PC-3 (cell line): Measurements from ENCODE around the gene PAPOLA.

Experiments
- CTCF ChIP-seq: fragments of 300-600 bp; sonication (generic); conservative IDR thresholded peaks from 2 replicates; pipeline ENCODE4 v1.5.1; 2017; ENCODE audit warnings: antibody characterized with exemption, low read depth, mild to moderate bottlenecking, low read length
- EZH2 ChIP-seq: fragments of 300-600 bp; sonication (generic); IDR thresholded peaks from one replicate; pipeline ENCODE4 v1.6.1; 2017; ENCODE audit warnings: antibody characterized with exemption, mild to moderate bottlenecking, low read length; ENCODE audit not compliant: unreplicated experiment
- EZH2phosphoT487 ChIP-seq: fragments of 300-600 bp; sonication (generic); IDR thresholded peaks from 2 replicates; pipeline ENCODE4 v1.6.1; 2018; ENCODE audit warnings: mild to moderate bottlenecking, antibody characterized with exemption, low read length, borderline replicate concordance

GRCh38 chr14:96614481-96614881, 112.3 kb downstream of the PAPOLA start:
- TF ChIP-seq CTCF (no peak), EZH2phosphoT487 (no peak), EZH2 (no peak)
